ENCODE results near the gene THRB. TPM values are rescaled to one million over a fixed set of nuclear protein-coding genes. Genes with fewer than 3 reads are reported as not detected.

THRB gene
- polyA plus RNA-seq, 4 donors = 4.1 to 26.5 (median 24.4) TPM

GRCh38 chr3:24086206-24086605 lies 408.4 kb downstream of the THRB start:
- no peak for DNase-seq (ENCODE audit: low read depth in 4 of 4, low spot score in 3 of 4)

GRCh38 chr3:24072193-24072592 lies 422.5 kb downstream of the THRB start:
- no peak for DNase-seq (ENCODE audit: low read depth in 4 of 4, low spot score in 3 of 4)

GRCh38 chr3:24069045-24069444 lies 425.6 kb downstream of the THRB start:
- DNase-seq (ENCODE audit: low read depth in 4 of 4, low spot score in 3 of 4) = no peak

- DNase-seq (ENCODE audit: low read depth in 4 of 4, low spot score in 3 of 4) = no peak
Measured at GRCh38 chr3:24067483-24067882, 427.2 kb downstream of the THRB start.
